H9 (cell line): ENCODE results near the gene TSPEAR. TPM values are rescaled to one million over a fixed set of nuclear protein-coding genes. Genes with fewer than 3 reads are reported as not detected.

Experiments used
- DNase-seq: peaks from one replicate; pipeline ENCODE4 v3.0.0-alpha.2; 2017
- H2AFZ ChIP-seq: one replicate; pipeline ENCODE4 v1.6.1; 2013; ENCODE audit warnings: mild to moderate bottlenecking, low read length, control low read depth, moderate library complexity
- H2AK5ac ChIP-seq: 2 replicates; pipeline ENCODE4 v1.6.1; 2013; ENCODE audit warnings: low read length, control low read depth, mixed read lengths; ENCODE audit not compliant: insufficient read length
- H2BK120ac ChIP-seq: one replicate; pipeline ENCODE4 v1.6.1; 2013; ENCODE audit warnings: low read depth, mild to moderate bottlenecking, low read length, control low read depth, inconsistent platforms; ENCODE audit not compliant: poor library complexity, severe bottlenecking
- H2BK12ac ChIP-seq: 2 replicates; pipeline ENCODE4 v1.6.1; 2013; ENCODE audit warnings: low read length, control low read depth, mixed read lengths, low read depth; ENCODE audit not compliant: insufficient read length
- H2BK15ac ChIP-seq: 2 replicates; pipeline ENCODE4 v1.6.1; 2013; ENCODE audit warnings: low read depth, low read length, control low read depth
- H2BK20ac ChIP-seq: one replicate; pipeline ENCODE4 v1.6.1; 2013; ENCODE audit warnings: low read depth, mild to moderate bottlenecking, low read length, control low read depth, inconsistent platforms; ENCODE audit not compliant: poor library complexity, severe bottlenecking
- H2BK5ac ChIP-seq: 2 replicates; pipeline ENCODE4 v1.6.1; 2013; ENCODE audit warnings: low read length, control low read depth, mixed read lengths; ENCODE audit not compliant: insufficient read length
- H3K14ac ChIP-seq: 2 replicates; pipeline ENCODE4 v1.6.1; 2013; ENCODE audit warnings: low read length, control low read depth; ENCODE audit not compliant: insufficient read depth
- H3K18ac ChIP-seq: 2 replicates; pipeline ENCODE4 v1.6.1; 2013; ENCODE audit warnings: low read depth, mild to moderate bottlenecking, mixed read lengths, low read length, control low read depth; ENCODE audit not compliant: insufficient read length
- H3K23ac ChIP-seq: 2 replicates; pipeline ENCODE4 v1.6.1; 2013; ENCODE audit warnings: low read length, control low read depth, mixed read lengths, low read depth; ENCODE audit not compliant: insufficient read length
- H3K23me2 ChIP-seq: 2 replicates; pipeline ENCODE4 v1.6.1; 2013; ENCODE audit warnings: low read depth, mild to moderate bottlenecking, mixed read lengths, low read length, control low read depth; ENCODE audit not compliant: insufficient read length, poor library complexity, severe bottlenecking
- H3K27ac ChIP-seq: 2 replicates; pipeline ENCODE4 v1.5.1; 2013; ENCODE audit warnings: low read length, control low read depth, mixed read lengths, low read depth; ENCODE audit not compliant: insufficient read length
- H3K27me3 ChIP-seq: 2 replicates; pipeline ENCODE4 v1.6.1; 2013; ENCODE audit warnings: low read length, control low read depth, inconsistent platforms; ENCODE audit not compliant: insufficient read depth
- H3K4ac ChIP-seq: 2 replicates; pipeline ENCODE4 v1.6.1; 2013; ENCODE audit warnings: low read depth, mild to moderate bottlenecking, control low read depth, inconsistent platforms, low read length, moderate library complexity
- H3K4me1 ChIP-seq: 2 replicates; pipeline ENCODE4 v1.6.1; 2013; ENCODE audit warnings: low read length, control low read depth, inconsistent platforms; ENCODE audit not compliant: insufficient read depth
- H3K4me2 ChIP-seq: 2 replicates; pipeline ENCODE4 v1.6.1; 2013; ENCODE audit warnings: low read length, control low read depth, mixed read lengths; ENCODE audit not compliant: insufficient read length, insufficient read depth
- H3K56ac ChIP-seq: 2 replicates; pipeline ENCODE4 v1.6.1; 2013; ENCODE audit warnings: low read depth, mild to moderate bottlenecking, mixed read lengths, low read length, control low read depth; ENCODE audit not compliant: insufficient read length
- H3K79me1 ChIP-seq: 2 replicates; pipeline ENCODE4 v1.6.1; 2013; ENCODE audit warnings: low read depth, mild to moderate bottlenecking, moderate library complexity, low read length, control low read depth, inconsistent platforms; ENCODE audit not compliant: insufficient read depth, poor library complexity, severe bottlenecking
- H3K79me2 ChIP-seq: 2 replicates; pipeline ENCODE4 v1.6.1; 2013; ENCODE audit warnings: low read length, control low read depth, inconsistent platforms; ENCODE audit not compliant: insufficient read depth
- H3K9ac ChIP-seq: 2 replicates; pipeline ENCODE4 v1.6.1; 2013; ENCODE audit warnings: low read length, control low read depth, mixed read lengths; ENCODE audit not compliant: insufficient read length; ENCODE audit errors: extremely low read depth
- H3K9me3 ChIP-seq: one replicate; pipeline ENCODE4 v1.6.1; 2013; ENCODE audit warnings: low read depth, low read length, inconsistent platforms; ENCODE audit not compliant: control insufficient read depth
- H3T11ph ChIP-seq: one replicate; pipeline ENCODE4 v1.6.1; 2013; ENCODE audit warnings: mild to moderate bottlenecking, low read length, control low read depth, inconsistent platforms
- H4K20me1 ChIP-seq: one replicate; pipeline ENCODE4 v1.6.1; 2013; ENCODE audit not compliant: control insufficient read depth, insufficient read length, insufficient read depth
- H4K5ac ChIP-seq: 2 replicates; pipeline ENCODE4 v1.6.1; 2013; ENCODE audit warnings: low read depth, mild to moderate bottlenecking, mixed read lengths, low read length, control low read depth; ENCODE audit not compliant: insufficient read length
- H4K8ac ChIP-seq: replicated peaks from 2 replicates; pipeline ENCODE4 v1.6.1; 2013; ENCODE audit warnings: low read length, control low read depth, mixed read lengths, low read depth; ENCODE audit not compliant: insufficient read length
- H4K91ac ChIP-seq: 2 replicates; pipeline ENCODE4 v1.6.1; 2013; ENCODE audit warnings: low read depth, mild to moderate bottlenecking, moderate library complexity, mixed read lengths, low read length, control low read depth; ENCODE audit not compliant: insufficient read length
- H3K27ac Mint-ChIP-seq, 3 experiments: 2 replicates in 2 of 3; 3 replicates in 1 of 3; pipeline ENCODE4 v1.8.0; 2020 to 2021; ENCODE audit warnings: mixed read lengths in 3 of 3, mild to moderate bottlenecking in 1 of 3, moderate library complexity in 1 of 3
- H3K27me3 Mint-ChIP-seq: 2 replicates; pipeline ENCODE4 v1.8.0; 2021; ENCODE audit warnings: low read depth, mild to moderate bottlenecking, moderate library complexity, mixed read lengths
- H3K36me3 Mint-ChIP-seq, 3 experiments: 2 replicates in 2 of 3; 3 replicates in 1 of 3; pipeline ENCODE4 v1.8.0; 2020 to 2021; ENCODE audit warnings: low read depth in 3 of 3, mixed read lengths in 3 of 3; ENCODE audit not compliant: insufficient read depth in 1 of 3
- H3K4me1 Mint-ChIP-seq, 2 experiments: 2 replicates each; pipeline ENCODE4 v1.8.0; 2020; ENCODE audit warnings: mixed read lengths in 2 of 2
- H3K4me3 Mint-ChIP-seq, 2 experiments: 2 replicates in 1 of 2; 3 replicates in 1 of 2; pipeline ENCODE4 v1.8.0; 2020 to 2021; ENCODE audit warnings: mild to moderate bottlenecking in 2 of 2, mixed read lengths in 2 of 2, moderate library complexity in 1 of 2
- H3K9me3 Mint-ChIP-seq, 2 experiments: 2 replicates in 1 of 2; 3 replicates in 1 of 2; pipeline ENCODE4 v1.8.0; 2020; ENCODE audit warnings: mild to moderate bottlenecking in 2 of 2, mixed read lengths in 2 of 2, moderate library complexity in 1 of 2
- CTCF ChIP-seq: fragments of 200-600 bp; sonication (generic); conservative IDR thresholded peaks from 3 replicates; pipeline ENCODE4 v1.8.0; 2021; ENCODE audit warnings: antibody characterized with exemption, mild to moderate bottlenecking
- WGBS: extraction: QIAGEN DNeasy Blood & Tissue Kit; methylation state at CpG from one replicate; pipeline ENCODE4 v1.1.7; 2013; ENCODE audit warnings: missing lambda C conversion rate, low lambda C conversion rate, mixed read lengths; ENCODE audit not compliant: insufficient read length; ENCODE audit errors: extremely low coverage; 5-methylcytosine and 5-hydroxymethylcytosine counted together
- total RNA-seq: library from RNA; stranded (reverse); gene quantifications from 2 replicates; pipeline ENCODE4 v1.2.1, GENCODE V29; 2021

The TSPEAR gene
- total RNA-seq, 1 experiment from 2014 or later, result 1.3 TPM

- peak; percentile 77 for DNase-seq
- Mint-ChIP-seq H3K27me3 (peaks cover 12% of the 10 kb centered on the region), H3K4me1 (peaks cover 4 to 8% of the 10 kb centered on the region in 2 experiments; a peak in 2 of 4 replicates), H3K36me3 (peaks cover 2 to 8% (median 4%) of the 10 kb centered on the region in 3 experiments; a peak in 4 of 7 replicates), H3K9me3 (no peaks in the 10 kb centered on the region), H3K4me3 (peak overlapping the region; percentile 45 to 59), H3K27ac (peak overlapping the region in 1 of 3 experiments; percentile 29; a peak in 2 of 7 replicates)
- H3K9me3 ChIP-seq, result no peaks in the 10 kb centered on the region
- H3K4ac ChIP-seq, result no peak overlapping the region
- no peak overlapping the region for H2BK5ac ChIP-seq
- no peak overlapping the region for H4K5ac ChIP-seq
- H2BK120ac ChIP-seq, result no peak overlapping the region
- WGBS, result no CpG with 5 or more reads among the region's 15 CpGs
- no peak overlapping the region for H3K23ac ChIP-seq
- no peak overlapping the region for H2BK20ac ChIP-seq
- no peaks in the 10 kb centered on the region for H3K79me1 ChIP-seq
- H3K4me2 ChIP-seq, result no peak overlapping the region
- H2AFZ ChIP-seq, result no peak overlapping the region
- no peak overlapping the region for H4K91ac ChIP-seq
- H2BK15ac ChIP-seq, result no peak overlapping the region
- H3K14ac ChIP-seq, result no peak overlapping the region
- no peak overlapping the region for H3K27ac ChIP-seq
- H3K27me3 ChIP-seq, result no peaks in the 10 kb centered on the region
- H3K56ac ChIP-seq, result no peak overlapping the region
- H2AK5ac ChIP-seq, result no peak overlapping the region
- no peaks in the 10 kb centered on the region for H3K79me2 ChIP-seq
- no peak for TF ChIP-seq CTCF
- no peaks in the 10 kb centered on the region for H3K4me1 ChIP-seq
- H3K18ac ChIP-seq, result no peak overlapping the region
- H4K8ac ChIP-seq, result no peak overlapping the region
- H3T11ph ChIP-seq, result no peak overlapping the region
- H2BK12ac ChIP-seq, result no peak overlapping the region
- no peaks in the 10 kb centered on the region for H4K20me1 ChIP-seq
- H3K9ac ChIP-seq, result no peak overlapping the region
- H3K23me2 ChIP-seq, result no peaks in the 10 kb centered on the region
Measured at GRCh38 chr21:44517175-44517899, 194.0 kb downstream of the TSPEAR start.
